Measurements from ENCODE around the gene R3HDM2.

R3HDM2 gene

DNA sequence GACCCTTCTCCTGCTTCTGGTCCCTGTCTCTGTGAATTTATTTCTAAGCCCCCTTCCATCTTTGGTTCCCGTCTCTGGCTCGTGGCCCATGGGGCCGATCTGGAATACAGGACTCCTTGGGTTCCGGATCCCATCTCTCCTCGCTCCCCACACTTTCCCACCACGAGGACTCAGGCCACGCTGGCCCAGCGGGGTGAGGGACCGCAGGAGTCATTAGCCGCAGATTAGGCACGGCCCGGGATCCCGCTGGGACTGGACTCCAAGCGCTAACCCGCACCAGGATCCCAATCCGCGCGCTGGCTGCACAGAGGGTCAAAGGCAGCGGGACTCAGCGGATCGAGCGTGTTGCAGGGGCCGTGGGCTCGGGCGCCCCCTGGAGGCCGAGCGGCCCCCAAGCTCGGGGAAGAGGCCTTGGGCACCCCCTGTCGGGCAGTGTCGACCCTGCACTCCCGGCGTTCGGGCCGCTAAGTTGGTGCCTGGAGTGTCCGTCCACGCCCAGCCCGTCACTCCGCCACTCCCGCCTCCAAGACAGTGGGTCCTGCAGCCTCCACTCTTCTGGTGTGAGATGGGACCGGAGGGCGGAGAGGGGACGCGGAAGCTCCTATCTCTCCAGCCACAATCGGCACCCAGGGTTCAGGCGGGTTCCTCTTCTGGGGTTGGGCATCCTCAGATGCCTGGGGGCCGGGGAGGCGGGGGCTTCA, 191.8 kb downstream of the R3HDM2 start:
- TF ChIP-seq, protein P1, sequence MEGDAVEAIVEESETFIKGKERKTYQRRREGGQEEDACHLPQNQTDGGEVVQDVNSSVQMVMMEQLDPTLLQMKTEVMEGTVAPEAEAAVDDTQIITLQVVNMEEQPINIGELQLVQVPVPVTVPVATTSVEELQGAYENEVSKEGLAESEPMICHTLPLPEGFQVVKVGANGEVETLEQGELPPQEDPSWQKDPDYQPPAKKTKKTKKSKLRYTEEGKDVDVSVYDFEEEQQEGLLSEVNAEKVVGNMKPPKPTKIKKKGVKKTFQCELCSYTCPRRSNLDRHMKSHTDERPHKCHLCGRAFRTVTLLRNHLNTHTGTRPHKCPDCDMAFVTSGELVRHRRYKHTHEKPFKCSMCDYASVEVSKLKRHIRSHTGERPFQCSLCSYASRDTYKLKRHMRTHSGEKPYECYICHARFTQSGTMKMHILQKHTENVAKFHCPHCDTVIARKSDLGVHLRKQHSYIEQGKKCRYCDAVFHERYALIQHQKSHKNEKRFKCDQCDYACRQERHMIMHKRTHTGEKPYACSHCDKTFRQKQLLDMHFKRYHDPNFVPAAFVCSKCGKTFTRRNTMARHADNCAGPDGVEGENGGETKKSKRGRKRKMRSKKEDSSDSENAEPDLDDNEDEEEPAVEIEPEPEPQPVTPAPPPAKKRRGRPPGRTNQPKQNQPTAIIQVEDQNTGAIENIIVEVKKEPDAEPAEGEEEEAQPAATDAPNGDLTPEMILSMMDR (IDR thresholded peaks at IDR 0.05; ENCODE audit: control insufficient read depth, insufficient read depth, low read depth, low read length, missing control alignments) = peak; percentile 100
- DNase-seq (ENCODE audit: low read depth) = peak; percentile 54
- peak overlapping the region; percentile 94 for H3K4me3 ChIP-seq (ENCODE audit: control insufficient read depth, low read depth, low read length)

DNA sequence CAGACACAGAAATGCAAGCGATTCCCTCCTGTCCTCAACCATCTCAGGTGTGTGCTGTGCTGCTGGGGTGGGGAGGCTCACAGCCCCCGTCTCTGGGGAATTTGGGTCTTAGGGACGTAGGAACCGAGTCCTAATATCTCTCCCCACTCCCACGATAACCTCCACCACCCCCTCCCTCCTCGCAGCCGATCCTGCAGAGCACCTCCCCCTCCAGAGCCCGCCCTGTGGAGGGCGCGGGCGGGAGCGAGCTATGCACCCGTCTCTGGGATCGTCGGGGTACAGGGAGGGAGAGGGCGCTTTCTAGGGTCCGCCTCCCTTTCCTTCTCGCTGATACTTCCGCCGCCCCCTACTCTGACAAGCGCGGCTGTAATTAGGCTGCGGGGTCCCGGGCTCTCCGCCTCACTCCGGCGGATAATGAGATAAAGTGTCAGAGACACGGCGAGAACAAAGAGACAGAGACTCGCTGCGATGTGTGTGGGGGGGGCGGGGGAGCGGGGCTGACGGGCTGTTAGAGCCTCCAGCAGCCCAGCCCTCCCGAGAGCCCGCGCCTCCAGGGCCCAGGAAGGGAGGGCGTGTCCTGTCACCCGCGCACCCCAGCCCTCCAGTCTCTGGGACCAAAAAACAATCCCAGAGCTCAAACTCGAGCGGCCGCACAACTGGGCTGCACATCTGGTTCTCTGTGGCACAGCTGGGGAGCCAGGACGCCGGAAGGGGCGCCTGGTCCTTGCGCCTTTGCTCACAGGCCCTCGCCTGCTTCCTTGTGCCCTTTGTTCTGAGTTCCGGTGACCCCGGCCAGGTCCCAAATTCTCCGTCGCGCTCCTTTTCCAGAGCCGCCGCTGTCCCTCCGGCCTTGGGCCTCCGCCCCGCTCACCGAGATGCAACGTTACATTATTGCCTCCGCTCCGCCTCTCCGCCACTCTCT, 192.7 kb downstream of the R3HDM2 start:
- no peak for DNase-seq (ENCODE audit: low read depth)
- TF ChIP-seq, protein P1 (IDR thresholded peaks at IDR 0.05; ENCODE audit: control insufficient read depth, insufficient read depth, low read depth, low read length, missing control alignments) = no peak
- H3K4me3 ChIP-seq (ENCODE audit: control insufficient read depth, low read depth, low read length) = peak overlapping the region; percentile 94

DNA sequence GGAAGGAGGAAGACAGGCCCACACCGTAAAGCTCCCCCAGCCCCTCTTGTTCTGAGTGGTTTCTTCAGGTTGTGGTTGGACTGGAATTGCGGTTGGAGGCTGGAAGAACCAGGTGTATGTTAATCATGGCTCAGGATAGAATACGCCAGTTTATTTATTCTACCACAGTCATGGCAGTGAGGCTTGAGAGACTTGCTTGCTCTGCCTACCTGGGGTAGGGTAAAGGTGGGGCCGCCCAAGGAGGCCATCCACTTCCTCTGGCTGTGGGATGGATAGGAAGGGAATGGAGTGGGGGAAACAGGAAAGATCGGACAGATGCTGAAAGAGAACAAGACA, 193.3 kb downstream of the R3HDM2 start:
- H3K4me3 ChIP-seq (ENCODE audit: control insufficient read depth, low read depth, low read length) = no peak overlapping the region

DNA sequence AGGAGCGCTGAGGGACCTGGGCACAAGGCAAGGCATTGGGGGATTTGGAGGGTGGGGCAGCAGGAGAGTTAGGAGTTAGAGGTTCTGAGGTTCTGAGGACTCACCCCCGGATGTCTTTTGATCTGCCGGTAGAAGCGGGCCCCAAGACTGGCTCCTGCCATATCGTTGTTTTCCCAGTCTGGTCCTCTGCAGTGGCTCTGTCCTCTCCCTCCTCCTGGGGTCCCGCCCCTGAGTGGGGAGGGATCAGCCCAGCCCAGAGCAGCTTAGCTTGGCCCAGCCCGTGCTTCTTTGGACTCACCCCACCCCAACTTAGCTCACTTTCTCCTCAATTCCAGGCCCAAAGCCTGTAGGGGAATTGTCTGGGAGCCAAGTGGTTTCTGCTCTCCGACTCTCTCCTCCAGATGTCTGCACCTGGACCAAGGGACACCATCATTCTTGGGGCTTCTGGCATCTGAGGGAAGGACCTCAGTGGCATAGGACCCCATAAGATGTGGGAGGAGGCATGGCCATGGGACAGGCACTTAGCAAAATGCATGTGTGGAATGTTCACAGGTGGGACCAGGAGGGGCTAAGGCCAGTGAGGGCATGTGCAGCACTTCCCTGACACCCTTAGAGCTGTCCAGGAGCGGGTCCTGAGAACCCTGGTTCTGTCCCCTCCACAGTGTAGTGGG, 193.8 kb downstream of the R3HDM2 start:
- H3K4me3 ChIP-seq (ENCODE audit: control insufficient read depth, low read depth, low read length) = no peak overlapping the region
- no peak for DNase-seq (ENCODE audit: low read depth)
- TF ChIP-seq, protein P1 (IDR thresholded peaks at IDR 0.05; ENCODE audit: control insufficient read depth, insufficient read depth, low read depth, low read length, missing control alignments) = no peak

More for the DNA sequence above, 193.3 kb downstream of the R3HDM2 start:
- DNase-seq (ENCODE audit: low read depth) = no peak
- TF ChIP-seq, protein P1 (IDR thresholded peaks at IDR 0.05; ENCODE audit: control insufficient read depth, insufficient read depth, low read depth, low read length, missing control alignments) = no peak

DNA sequence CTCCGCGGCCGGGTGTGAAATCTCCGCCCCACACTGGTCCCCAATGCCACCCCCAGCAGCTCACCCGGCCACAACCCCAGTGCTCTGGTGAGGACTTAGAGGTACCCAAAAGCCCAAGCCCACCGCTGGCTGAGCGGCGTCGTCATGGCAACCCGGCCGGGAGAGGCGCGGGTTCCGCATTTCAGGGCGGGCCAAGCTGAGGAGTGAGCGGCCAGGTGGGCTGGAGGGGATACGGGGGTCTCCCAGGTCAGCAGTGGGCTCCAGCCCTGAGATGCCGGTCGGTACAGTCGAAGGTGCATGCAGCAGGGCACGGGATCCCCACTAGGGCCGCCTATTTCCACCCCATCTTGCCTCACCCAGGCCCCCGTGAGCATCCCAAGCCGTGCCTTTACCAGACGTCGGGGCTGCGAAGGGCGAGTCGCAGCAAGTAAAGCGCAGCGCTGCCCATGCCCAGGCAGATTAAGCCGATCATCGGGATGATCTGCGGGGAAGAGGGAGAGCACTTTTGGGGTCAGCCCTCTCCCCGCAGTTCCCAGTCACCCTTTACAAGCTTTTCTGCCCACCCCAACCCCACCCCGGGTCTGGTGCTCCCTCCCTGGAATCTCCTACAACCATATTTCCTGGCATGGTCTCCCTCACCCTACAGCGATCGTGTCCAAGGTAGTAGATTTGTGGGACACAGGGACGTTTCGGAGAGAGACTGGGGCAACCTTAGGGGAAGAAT, 194.5 kb downstream of the R3HDM2 start:
- no peak overlapping the region for H3K4me3 ChIP-seq (ENCODE audit: control insufficient read depth, low read depth, low read length)
- no peak for DNase-seq (ENCODE audit: low read depth)
- TF ChIP-seq, protein P1 (IDR thresholded peaks at IDR 0.05; ENCODE audit: control insufficient read depth, insufficient read depth, low read depth, low read length, missing control alignments) = no peak

DNA sequence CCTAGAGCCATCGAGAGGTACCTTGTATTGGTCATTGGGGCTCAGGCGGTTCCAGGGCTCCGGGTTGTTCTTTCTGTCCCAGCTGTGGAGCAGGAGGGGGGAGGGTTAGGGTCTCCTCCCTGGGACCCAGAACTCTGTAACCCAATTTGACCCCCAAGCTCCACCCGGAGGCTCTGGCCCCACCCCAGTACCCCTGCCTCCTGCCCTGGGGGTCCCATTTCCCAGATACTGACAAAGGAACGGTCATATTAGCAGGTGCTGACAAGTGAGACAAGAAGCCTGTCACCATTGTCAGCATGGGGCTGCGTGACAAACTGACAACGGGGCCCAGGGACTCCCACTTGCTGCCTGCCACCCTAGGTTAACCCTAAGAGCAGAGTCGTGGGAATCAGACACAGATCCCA, 195.1 kb downstream of the R3HDM2 start:
- H3K4me3 ChIP-seq (ENCODE audit: control insufficient read depth, low read depth, low read length) = no peak overlapping the region
- no peak for DNase-seq (ENCODE audit: low read depth)
- TF ChIP-seq, protein P1 (IDR thresholded peaks at IDR 0.05; ENCODE audit: control insufficient read depth, insufficient read depth, low read depth, low read length, missing control alignments) = no peak
